Pulmonary artery endothelial cell (primary cell): ENCODE results near the gene RPN2. TPM values are rescaled to one million over a fixed set of nuclear protein-coding genes. Genes with fewer than 3 reads are reported as not detected.

Source experiments
- DNase-seq: peaks from one replicate; pipeline ENCODE4 v3.0.0-alpha.2; 2011; ENCODE audit warnings: low read depth, low spot score
- total RNA-seq: library from RNA; depleted of rRNA; stranded (reverse); fragments of >200 nt; gene quantifications from 2 replicates; pipeline ENCODE4 v1.2.3, GENCODE V29; 2014

RPN2 gene
- total RNA-seq, 1 donor from 2014 or later, result 200 TPM

- DNase-seq, result no peak
These were observed 61.4 kb downstream of the RPN2 start for GRCh38 chr20:37240337-37241067.

GRCh38 chr20:37242503-37242902 lies 63.4 kb downstream of the RPN2 start:
- DNase-seq, result no peak

- DNase-seq, result no peak
These were observed 64.2 kb downstream of the RPN2 start for GRCh38 chr20:37243076-37243936.

GRCh38 chr20:37243937-37244571 lies 64.9 kb downstream of the RPN2 start:
- DNase-seq, result no peak

GRCh38 chr20:37244572-37244957 lies 65.4 kb downstream of the RPN2 start:
- DNase-seq, result no peak

GRCh38 chr20:37245216-37246150 lies 66.4 kb downstream of the RPN2 start:
- DNase-seq, result no peak

GRCh38 chr20:37246736-37247135 lies 67.6 kb downstream of the RPN2 start:
- no peak for DNase-seq

- no peak for DNase-seq
These were observed 68.4 kb downstream of the RPN2 start for GRCh38 chr20:37247547-37247946.

- DNase-seq, result no peak
These were observed 70.2 kb downstream of the RPN2 start for GRCh38 chr20:37249304-37249703.

- no peak for DNase-seq
These were observed 72.8 kb downstream of the RPN2 start for GRCh38 chr20:37251825-37252477.

GRCh38 chr20:37253087-37253486 lies 74.0 kb downstream of the RPN2 start:
- DNase-seq, result no peak

GRCh38 chr20:37254114-37254878 lies 75.2 kb downstream of the RPN2 start:
- no peak for DNase-seq

- DNase-seq, result no peak
These were observed 77.2 kb downstream of the RPN2 start for GRCh38 chr20:37256286-37256685.

GRCh38 chr20:37257530-37257929 lies 78.4 kb downstream of the RPN2 start:
- DNase-seq, result no peak

GRCh38 chr20:37257988-37258387 lies 78.9 kb downstream of the RPN2 start:
- DNase-seq, result no peak

- no peak for DNase-seq
These were observed 79.9 kb downstream of the RPN2 start for GRCh38 chr20:37259031-37259430.

- no peak for DNase-seq
These were observed 80.7 kb downstream of the RPN2 start for GRCh38 chr20:37259865-37260264.

- no peak for DNase-seq
These were observed 81.8 kb downstream of the RPN2 start for GRCh38 chr20:37260923-37261322.

GRCh38 chr20:37261714-37262113 lies 82.6 kb downstream of the RPN2 start, which contains the start of gene GHRH:
GHRH (minus strand) TSS chr20:37261814; CDS start chr20:37256889, 4,925 bp downstream.
- DNase-seq, result no peak

GRCh38 chr20:37262505-37262904 lies 83.4 kb downstream of the RPN2 start:
- DNase-seq, result no peak
